ENCODE measurements around the gene C5orf24.

GRCh38 chr5:134873987-134874830 lies 28.4 kb downstream of the C5orf24 start, which contains the start of gene TXNDC15:
- TF ChIP-seq CTCF (IDR thresholded peaks at IDR 0.05; ENCODE audit: borderline replicate concordance, extremely low read depth, low read length, poor library complexity, severe bottlenecking): no peak
- TF ChIP-seq EZH2 (IDR thresholded peaks at IDR 0.05; ENCODE audit: borderline replicate concordance, low read depth, low read length, severe bottlenecking): no peak
